ENCODE data around the gene TBC1D3B. TPM values are rescaled to one million over a fixed set of nuclear protein-coding genes. Genes with fewer than 3 reads are reported as not detected.

TBC1D3B gene
- total and polyA plus RNA-seq, 2 of the 13 experiments (the other 11 are each of a cell fraction or from before 2014, with no cell fraction given) = 1.1 to 1.8 TPM

DNA sequence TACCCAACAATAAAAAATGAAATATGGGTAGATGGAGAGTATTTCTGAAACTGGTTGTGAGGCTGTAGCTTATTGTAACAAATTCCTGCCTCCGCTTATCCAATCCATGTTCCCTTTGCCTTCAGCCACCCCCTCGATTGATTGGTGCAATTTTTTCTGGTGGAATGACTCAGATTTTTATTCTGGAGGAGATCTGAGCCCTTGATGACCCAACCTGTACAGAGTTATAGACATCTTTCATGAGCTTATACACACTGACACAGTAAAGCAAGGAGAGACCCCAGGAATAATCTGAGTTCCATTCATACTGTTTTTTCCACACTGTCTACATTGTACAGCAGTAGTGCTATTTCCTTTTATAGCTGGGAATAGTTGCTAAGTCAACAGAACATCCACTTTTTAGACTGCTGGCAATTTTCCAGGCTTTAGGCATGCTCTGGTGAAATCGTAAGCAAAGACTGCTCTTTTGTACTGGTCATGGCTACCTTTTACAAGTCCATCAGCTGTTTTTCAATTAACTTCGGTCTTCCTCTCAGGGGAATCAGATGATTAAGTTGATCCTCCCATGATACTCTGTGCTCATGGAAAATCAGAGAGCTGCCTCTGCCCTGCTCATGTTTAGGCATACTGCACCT is 42.7 kb downstream of the TBC1D3B start:
- BruUV-seq (replicated peaks) = no TSS peak
- CTCF ChIA-PET (ENCODE audit: low intra/inter-chr PET ratio, low total read pairs) = no interaction called here
- FAIRE-seq (no peak), ATAC-seq (no peak), DNase-seq (ENCODE audit: low spot score) (peak; percentile 81)
- TF ChIP-seq, protein P1, sequence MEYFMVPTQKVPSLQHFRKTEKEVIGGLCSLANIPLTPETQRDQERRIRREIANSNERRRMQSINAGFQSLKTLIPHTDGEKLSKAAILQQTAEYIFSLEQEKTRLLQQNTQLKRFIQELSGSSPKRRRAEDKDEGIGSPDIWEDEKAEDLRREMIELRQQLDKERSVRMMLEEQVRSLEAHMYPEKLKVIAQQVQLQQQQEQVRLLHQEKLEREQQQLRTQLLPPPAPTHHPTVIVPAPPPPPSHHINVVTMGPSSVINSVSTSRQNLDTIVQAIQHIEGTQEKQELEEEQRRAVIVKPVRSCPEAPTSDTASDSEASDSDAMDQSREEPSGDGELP (IDR thresholded peaks at IDR 0.05; ENCODE audit: borderline replicate concordance, low read depth) = peak; percentile 58; the same call in 1 of the 2 replicates
- TF ChIP-seq ZNF317 (CRISPR knock-in tag; IDR thresholded peaks at IDR 0.05) (0 out of 2 replicates have a peak, but pooled peaks have one; percentile 50), SAP130 (CRISPR knock-in tag; IDR thresholded peaks at IDR 0.05; ENCODE audit: low read depth) (no peak), MAFF (IDR thresholded peaks at IDR 0.05; ENCODE audit: low read depth, low read length) (peak; percentile 17; the same call in 1 of the 2 replicates), KLF15 (CRISPR knock-in tag; IDR thresholded peaks at IDR 0.05; ENCODE audit: borderline replicate concordance) (no peak)
- TF ChIP-seq, protein P2, sequence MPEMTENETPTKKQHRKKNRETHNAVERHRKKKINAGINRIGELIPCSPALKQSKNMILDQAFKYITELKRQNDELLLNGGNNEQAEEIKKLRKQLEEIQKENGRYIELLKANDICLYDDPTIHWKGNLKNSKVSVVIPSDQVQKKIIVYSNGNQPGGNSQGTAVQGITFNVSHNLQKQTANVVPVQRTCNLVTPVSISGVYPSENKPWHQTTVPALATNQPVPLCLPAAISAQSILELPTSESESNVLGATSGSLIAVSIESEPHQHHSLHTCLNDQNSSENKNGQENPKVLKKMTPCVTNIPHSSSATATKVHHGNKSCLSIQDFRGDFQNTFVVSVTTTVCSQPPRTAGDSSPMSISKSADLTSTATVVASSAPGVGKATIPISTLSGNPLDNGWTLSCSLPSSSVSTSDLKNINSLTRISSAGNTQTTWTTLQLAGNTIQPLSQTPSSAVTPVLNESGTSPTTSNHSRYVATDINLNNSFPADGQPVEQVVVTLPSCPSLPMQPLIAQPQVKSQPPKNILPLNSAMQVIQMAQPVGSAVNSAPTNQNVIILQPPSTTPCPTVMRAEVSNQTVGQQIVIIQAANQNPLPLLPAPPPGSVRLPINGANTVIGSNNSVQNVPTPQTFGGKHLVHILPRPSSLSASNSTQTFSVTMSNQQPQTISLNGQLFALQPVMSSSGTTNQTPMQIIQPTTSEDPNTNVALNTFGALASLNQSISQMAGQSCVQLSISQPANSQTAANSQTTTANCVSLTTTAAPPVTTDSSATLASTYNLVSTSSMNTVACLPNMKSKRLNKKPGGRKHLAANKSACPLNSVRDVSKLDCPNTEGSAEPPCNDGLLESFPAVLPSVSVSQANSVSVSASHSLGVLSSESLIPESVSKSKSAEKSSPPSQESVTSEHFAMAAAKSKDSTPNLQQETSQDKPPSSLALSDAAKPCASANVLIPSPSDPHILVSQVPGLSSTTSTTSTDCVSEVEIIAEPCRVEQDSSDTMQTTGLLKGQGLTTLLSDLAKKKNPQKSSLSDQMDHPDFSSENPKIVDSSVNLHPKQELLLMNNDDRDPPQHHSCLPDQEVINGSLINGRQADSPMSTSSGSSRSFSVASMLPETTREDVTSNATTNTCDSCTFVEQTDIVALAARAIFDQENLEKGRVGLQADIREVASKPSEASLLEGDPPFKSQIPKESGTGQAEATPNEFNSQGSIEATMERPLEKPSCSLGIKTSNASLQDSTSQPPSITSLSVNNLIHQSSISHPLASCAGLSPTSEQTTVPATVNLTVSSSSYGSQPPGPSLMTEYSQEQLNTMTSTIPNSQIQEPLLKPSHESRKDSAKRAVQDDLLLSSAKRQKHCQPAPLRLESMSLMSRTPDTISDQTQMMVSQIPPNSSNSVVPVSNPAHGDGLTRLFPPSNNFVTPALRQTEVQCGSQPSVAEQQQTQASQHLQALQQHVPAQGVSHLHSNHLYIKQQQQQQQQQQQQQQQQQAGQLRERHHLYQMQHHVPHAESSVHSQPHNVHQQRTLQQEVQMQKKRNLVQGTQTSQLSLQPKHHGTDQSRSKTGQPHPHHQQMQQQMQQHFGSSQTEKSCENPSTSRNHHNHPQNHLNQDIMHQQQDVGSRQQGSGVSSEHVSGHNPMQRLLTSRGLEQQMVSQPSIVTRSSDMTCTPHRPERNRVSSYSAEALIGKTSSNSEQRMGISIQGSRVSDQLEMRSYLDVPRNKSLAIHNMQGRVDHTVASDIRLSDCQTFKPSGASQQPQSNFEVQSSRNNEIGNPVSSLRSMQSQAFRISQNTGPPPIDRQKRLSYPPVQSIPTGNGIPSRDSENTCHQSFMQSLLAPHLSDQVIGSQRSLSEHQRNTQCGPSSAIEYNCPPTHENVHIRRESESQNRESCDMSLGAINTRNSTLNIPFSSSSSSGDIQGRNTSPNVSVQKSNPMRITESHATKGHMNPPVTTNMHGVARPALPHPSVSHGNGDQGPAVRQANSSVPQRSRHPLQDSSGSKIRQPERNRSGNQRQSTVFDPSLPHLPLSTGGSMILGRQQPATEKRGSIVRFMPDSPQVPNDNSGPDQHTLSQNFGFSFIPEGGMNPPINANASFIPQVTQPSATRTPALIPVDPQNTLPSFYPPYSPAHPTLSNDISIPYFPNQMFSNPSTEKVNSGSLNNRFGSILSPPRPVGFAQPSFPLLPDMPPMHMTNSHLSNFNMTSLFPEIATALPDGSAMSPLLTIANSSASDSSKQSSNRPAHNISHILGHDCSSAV (CRISPR knock-in tag; IDR thresholded peaks at IDR 0.05; ENCODE audit: borderline replicate concordance) = no peak
- TF ChIP-seq, protein P3, sequence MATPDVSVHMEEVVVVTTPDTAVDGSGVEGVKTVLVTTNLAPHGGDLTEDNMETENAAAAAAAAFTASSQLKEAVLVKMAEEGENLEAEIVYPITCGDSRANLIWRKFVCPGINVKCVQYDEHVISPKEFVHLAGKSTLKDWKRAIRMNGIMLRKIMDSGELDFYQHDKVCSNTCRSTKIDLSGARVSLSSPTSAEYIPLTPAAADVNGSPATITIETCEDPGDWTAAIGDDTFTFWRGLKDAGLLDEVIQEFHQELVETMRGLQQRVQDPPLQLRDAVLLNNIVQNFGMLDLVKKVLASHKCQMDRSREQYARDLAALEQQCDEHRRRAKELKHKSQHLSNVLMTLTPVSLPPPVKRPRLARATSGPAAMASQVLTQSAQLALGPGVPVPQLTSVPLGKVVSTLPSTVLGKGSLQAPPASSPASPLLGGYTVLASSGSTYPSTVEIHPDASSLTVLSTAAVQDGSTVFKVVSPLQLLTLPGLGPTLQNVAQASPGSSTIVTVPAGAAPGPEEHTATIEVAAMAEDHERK (CRISPR knock-in tag; IDR thresholded peaks at IDR 0.05; ENCODE audit: low read depth) = no peak
- intact Hi-C loops (cut with micrococcal nuclease; ENCODE audit: unreplicated experiment) = no loop called here
- no peak overlapping the region for H2AFZ ChIP-seq (ENCODE audit: low read length)
- H3K4me2 ChIP-seq (ENCODE audit: low read depth, low read length) = no peak overlapping the region
- no peaks in the 10 kb centered on the region for H3K79me2 ChIP-seq (ENCODE audit: insufficient read depth, low read length)
- no peak overlapping the region for H3K27ac ChIP-seq (ENCODE audit: extremely low read length, insufficient read depth, low read length)
- no peaks in the 10 kb centered on the region for H3K27me3 ChIP-seq (ENCODE audit: control insufficient read depth in 1 of 2, insufficient read depth in 2 of 2, low read length in 2 of 2)
- 16% methylated on average over 4 of the region's 4 CpGs for WGBS (ENCODE audit: low lambda C conversion rate)
- POLR2A ChIA-PET = no interaction called here
- H3K36me3 ChIP-seq (replicated peaks in 1 of 2; ENCODE audit: control insufficient read depth in 1 of 2, insufficient read depth in 2 of 2, low read length in 2 of 2) = no peaks in the 10 kb centered on the region
- no peak overlapping the region for H3K9ac ChIP-seq (ENCODE audit: insufficient read depth, low read depth, low read length)
- no peaks in the 10 kb centered on the region for H3K9me3 ChIP-seq (ENCODE audit: low read length)
- H4K20me1 ChIP-seq (ENCODE audit: insufficient read depth, low read length) = no peaks in the 10 kb centered on the region
- in situ Hi-C loops (cut with HindIII; ENCODE audit: extremely low pct_ligation_motif_present, low pct_unique_long_range_greater_than_20kb) = no loop called here
- no peak overlapping the region for H3K4me3 ChIP-seq (replicated peaks in 1 of 3; ENCODE audit: insufficient read depth in 1 of 3, low read depth in 2 of 3, low read length in 3 of 3)
- H3K4me1 ChIP-seq (ENCODE audit: insufficient read depth, low read length) = peaks cover 20% of the 10 kb centered on the region
